HG03571 (cell line): ENCODE results near the gene FOXP1.

Experiments
- ATAC-seq: cut with Tn5 transposase; IDR thresholded peaks from one replicate; pipeline ENCODE4 v1.9.1; 2021; ENCODE audit not compliant: unreplicated experiment

Gene FOXP1

DNA sequence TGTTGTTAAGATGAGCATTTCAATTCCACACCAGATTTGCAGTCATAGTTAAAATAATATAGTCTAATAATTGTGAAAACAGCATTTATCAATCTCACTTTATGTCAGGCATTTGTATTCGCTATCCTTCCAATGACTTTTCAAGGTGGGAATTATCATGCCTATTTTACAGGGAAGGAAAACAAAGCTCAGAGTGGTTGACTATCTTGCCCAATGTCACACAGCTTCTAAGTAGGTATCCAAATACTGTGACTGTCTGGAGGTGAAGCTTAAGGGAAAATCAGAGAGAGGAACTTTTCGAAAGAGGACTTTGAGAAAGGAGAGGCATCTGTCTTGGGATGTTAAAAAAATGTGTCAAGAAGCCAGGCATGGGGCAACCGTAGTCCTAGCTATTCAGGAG lies 443.1 kb downstream of the FOXP1 start:
- ATAC-seq = no peak

DNA sequence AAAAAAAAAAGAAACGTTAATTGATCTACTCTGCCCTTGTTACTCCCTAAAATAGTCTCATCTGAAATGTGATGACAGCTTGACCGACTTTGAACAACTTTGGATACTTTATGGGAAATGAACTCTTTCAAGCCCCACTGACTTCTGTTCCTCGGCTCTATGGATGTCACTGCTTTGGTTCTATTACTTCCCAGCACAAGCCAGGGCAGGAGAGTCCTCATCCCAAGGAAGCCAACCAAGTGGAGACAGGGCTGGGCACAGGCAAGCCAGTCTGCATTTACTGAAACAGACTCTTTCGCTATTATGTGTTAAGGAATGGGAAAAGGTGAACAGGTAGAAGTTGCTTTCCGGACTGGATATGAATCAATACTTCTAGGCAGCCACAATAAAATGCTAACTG lies 444.0 kb downstream of the FOXP1 start:
- no peak for ATAC-seq

DNA sequence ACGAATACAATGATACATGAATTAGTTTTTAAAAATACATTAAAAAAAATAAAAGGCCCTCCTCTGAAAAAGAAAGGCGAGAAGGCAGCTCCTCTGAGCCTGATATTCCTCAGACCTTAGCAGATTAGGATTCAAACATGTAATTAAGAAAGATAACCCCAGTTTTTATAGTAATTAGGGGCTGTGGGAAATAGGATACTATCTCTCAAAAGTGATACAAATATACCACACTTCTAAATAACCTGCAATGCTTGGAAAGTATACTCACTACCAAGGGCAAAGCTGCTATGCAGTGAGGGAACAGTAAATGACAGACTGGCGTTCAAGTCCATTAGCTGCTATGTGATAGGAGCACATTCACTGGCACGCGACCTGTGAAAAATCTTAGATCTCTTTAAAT lies 445.1 kb downstream of the FOXP1 start:
- no peak for ATAC-seq

DNA sequence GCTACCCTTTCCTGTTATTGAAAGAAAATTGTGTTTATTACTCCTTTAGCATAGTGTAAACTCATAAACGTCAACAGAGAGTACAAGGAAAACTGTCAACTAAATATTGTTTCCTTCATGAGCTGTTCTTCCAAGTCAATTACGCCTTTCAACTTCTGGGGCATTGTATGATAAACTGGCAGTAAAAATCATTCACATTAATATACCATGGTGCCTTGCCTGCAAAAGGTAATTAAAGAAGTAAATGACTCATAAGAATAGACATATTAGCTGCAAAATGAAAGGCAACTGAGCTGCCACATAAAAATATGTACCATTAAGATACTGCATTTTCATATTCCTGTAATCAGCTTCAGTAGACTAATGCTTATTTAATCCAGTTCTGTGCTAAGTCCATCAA lies 447.3 kb downstream of the FOXP1 start:
- ATAC-seq = no peak

DNA sequence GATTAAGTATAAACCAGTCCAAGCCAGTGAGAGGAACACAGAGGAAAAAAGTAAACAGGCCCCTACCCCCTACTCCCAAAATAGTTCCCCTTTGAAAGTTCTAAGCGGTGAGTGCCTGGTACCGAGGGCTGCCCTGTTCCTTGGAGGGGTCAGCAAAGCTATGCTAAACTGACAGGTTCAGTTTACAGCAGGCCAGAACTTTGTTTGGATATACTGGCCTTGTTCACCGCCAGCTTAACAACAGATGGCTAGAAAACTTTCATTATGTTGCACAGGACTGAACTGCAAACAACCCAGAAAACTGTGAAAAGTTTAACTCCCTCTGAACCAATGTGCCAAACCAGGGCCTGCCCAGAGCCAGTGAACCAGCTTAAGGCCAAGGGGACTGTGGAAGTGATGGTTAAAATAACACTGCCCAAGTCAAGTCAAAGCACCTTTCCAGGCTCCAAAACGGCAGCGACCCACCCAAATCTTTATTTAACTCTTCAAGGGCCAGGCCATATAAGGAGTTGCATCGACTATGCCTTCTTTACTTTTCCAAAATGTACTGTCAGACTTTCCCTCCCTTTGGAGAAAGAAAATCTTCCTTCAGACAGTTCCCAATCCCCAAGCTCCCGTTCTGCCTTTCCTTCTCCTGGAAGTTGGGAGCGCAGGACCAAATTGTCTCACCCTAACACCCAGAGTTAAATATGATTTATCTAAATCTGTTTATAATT lies 448.0 kb downstream of the FOXP1 start:
- no peak for ATAC-seq

DNA sequence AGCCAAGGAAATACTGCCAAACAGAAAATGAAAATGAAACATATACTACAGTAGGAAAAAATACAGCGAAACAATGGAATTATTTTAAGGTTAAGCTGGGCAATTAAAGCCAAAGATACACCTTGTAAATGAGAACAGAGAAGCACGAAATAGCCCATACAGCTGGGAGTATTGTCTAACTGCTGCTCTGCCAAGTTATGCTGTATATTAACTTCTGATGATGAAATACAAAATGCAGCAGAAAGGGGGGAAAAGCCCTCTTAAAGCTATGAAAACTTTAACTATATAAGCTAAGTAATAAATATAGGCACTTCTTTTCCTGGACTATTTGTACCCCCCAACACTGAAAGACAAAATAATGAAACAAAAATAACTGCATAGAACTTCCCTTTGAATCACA lies 449.0 kb downstream of the FOXP1 start:
- no peak for ATAC-seq

DNA sequence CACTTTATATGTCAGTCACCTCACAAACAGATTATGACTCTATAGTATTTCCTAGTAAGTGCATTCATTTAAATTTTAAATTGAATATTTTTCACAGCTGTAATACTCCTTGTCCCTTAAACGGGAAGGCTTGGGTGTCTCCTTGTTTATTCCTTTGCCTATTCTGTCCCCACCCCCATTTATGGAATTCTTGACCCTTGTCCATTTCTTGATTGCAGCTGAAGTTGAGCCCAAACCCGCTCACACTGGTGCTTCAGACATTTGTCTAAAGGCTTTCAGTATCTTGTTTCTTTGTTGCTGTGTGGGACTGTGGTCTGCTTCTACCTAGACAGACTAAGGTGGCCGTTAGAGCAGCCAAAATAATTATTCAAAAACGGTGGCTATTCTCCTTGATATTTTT lies 449.7 kb downstream of the FOXP1 start:
- ATAC-seq = no peak

DNA sequence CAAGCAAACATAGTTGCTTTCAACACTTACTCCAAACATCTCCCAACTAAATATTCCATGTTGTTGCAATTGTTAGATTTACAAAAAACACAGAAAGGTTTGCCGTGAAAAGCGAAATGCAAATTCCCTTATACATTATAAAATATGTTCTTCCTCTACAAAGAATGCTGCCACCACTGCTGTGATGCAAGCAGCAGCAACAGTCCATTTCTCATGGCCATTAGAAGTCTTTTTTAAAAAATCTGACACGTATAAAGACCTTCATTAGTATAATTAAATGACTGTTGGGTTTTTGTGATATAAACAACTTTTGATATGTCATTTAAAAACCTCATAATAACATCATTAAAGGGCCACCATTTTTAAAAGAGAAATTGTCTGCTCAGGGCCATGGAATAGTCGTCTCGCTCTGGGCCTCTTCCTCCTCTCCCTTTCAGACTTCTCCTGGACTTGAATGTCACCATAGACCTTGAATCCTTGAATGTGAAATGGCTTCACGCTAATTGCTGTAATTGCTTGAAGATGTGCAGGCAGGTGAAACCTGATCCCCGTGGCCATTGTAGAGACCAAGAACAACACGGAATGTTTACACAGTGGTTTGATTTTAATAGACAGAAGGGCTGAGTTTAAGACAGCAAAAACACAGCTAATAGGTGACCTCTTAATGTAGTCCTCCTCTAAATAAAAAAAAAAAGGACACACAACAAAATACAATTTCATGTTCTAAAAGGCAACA lies 450.4 kb downstream of the FOXP1 start:
- no peak for ATAC-seq

DNA sequence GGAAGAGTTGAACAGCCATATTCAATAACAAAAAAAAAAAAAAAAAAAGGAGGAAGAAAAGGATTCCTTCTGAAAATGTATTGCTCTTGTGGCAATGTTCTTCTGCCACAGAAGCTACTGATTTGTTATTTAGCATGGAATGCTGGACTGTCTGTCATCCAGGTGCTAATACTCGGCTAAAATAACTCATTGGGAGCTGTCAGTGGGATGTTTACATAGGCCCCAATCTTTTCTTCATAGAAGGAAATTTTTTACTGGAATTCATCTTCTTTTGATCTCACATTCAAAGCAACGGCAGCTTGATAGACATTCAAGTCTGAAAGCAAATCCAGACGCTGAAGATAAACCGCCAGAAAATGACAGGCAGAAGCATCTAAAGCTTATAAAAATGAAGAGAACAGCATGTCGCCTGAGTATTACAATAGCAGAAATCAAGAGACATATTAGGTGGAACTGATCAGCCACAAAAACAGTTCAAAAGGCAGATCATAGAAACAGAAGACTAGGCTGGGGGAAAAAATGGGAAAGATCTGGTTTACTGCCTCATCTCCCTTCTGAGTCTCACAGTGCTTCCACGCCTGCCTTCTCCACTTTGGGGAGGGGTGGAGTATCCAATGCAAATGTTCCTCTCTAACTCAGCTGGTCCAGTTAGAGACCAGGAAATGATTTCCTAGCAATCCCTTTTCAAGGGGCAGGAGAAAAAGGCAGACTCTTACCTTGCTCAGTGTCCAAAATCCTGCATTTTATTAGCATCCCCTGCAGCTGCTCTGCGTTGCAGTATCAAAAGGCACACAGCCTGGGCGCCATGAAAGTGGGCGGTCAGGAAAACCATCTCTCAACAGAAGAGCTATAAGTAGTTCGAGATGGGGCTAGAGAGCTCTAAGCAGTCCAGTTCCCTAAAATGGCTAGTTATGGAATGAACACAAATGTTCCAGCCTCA lies 451.9 kb downstream of the FOXP1 start:
- no peak for ATAC-seq

DNA sequence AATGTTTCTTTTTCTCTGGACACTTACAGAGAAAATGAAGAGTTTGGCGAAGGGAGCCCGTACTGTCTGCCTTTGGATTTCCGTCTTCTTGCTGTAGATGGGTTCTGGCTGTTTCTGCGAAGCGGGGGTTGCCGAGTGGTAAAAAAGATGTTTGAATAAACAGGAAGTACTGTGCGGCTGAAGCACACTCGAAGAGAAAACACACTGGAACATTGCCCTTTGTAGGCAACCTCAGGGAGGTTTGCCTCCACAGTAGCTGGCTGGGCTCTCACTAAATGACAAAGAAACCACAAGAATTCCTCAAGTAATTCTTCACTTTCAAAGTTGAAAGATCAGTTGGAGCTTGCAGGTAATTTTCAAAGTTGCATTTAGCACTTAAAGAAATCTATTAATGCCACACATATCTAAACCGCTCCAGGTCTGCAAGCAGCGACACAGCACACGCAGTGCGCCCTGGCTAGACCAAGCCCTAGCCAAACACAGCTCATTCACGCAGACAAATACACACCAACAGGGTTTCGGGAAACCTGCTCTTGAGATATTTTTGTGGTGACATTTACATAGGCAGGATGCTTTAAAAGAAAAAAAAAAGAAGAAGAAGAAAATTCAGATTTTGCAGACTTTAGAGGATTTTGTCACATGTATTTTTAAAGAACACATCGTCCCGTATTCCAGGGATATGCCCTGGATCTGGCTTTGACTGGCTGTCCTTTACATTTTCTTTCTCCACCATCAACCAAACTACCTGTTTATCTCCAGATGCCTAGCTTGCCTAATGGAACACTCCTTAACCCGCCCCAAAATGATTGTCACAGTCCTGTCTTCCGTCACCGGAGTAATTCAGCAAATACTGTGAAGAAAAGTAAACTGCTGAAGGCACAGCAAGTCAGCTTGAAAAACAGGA lies 452.8 kb downstream of the FOXP1 start:
- peak; percentile 70 for ATAC-seq

DNA sequence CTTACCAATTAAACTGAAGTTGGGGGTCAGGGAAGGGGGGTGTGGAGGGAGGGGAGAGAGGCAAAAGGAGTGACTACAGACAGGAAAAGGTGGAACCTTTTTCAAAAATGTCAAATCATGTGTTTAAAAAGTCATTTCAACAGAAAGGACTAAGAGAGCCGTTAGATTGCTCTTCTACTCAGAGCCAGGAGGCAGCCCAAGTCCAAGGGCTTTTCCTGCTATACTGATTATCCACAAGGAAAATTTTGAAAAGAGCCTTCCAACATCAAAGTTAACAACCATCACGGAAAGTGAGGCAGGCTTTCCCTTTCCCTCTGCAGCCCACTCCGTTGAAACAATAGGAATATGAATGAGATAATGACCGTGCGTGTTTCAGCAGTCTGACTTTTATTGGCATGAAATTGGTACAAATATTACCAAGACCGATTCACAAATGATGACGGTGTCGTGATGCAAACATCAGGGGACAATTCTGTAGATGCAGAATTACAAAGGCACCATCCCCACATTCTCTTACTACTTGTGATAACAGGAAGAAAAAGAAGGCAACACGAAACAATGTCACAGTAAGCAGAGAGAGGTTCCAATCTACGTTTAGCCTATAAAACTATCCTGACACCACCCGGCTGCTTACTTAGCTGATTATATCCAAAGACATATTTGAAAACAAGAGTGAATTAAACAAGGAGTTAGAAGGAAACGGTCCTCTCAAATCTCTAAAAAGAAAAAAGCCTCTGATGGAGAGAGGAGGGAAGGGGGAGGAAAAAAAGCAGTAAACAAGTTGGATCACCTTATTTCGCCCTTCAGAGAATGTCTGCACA lies 453.7 kb downstream of the FOXP1 start:
- no peak for ATAC-seq

DNA sequence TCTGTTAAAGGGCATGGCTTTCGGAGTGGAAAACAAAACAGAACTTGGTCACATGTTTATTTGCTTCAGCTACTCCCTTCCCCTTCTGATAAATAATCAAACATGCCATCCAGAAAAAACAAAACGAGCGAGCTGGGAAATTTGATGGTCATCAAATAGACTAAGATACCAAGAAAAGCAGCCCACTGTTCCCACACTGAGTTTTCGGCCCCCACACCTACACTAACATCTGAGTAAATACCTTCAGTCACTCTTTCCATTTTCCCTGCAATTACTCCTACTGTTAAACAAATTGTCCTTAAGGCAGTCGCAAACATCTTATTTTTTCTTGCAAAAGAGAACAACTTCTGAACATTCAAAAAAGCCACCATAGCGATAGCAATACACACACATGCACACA lies 454.6 kb downstream of the FOXP1 start:
- no peak for ATAC-seq

DNA sequence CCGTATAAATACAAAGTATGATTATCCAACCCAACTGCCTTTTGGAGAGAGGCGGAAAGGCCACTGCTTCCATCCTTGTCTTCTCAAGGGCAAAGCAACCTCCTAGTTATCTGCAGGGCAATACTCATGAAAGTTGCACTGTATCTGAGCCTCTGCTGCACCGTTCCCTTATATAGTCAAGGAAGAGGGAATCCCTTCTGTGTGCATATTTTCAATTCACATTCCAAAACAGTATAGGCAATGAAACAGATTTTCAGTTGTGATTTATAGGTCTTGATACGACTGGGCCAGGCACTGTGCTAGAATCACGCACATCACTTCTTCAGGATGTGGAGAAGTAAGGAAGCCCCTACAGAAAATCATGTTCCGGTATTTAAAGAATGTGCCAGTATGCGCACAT lies 455.7 kb downstream of the FOXP1 start:
- no peak for ATAC-seq

DNA sequence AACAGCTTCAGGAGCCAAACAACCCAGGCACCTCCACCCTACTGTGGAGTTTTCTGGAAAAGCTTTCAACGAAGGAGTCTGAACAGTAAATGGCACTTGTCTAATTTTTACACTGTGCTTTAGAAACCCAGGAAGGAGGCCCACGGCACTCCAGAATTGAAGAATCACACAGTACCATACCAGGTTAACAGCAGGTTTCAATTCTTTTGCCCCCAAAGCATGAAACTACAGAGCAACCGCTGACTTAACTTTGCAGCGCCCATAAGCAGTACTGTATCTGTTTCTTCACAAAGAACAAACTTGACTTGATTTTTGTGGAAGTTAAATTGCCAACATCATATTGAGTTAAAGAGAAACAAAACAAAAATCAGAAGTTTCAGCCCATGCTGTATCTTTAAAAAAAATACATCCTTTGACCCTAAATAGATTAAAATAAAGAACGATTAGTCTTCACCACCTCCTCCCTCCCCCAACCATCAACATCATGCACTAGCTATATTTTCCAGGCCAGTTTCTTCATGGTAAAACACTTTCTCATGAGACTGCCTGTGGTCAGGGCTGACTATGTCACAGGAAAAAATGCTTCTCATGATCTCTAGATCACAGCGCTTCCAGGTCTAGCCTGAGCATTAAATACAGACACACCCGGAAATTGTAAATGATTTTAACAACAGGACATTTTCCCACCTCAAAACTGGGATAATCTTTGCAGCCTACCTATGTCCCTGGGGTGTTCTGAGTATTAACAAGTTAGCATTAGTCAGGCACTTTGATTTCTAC lies 456.3 kb downstream of the FOXP1 start:
- ATAC-seq = no peak

DNA sequence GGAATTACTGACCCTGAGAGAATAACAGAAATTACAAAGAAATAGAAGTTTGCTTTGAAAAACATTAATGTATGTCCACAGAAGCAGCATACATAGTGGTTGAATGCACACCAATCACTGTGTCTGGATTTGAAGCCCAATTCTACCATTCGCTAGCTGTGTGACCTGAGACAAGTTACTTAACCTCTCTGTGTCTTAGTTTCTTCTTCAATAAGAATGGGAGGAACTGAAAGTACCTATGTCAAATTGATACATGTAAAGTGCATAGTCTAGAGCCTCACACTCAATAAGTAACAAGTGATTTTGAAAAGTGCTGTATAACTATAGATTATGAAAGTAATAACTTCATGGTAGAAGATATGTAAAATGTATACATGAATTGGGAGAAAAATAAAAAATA lies 457.8 kb downstream of the FOXP1 start:
- ATAC-seq = no peak

DNA sequence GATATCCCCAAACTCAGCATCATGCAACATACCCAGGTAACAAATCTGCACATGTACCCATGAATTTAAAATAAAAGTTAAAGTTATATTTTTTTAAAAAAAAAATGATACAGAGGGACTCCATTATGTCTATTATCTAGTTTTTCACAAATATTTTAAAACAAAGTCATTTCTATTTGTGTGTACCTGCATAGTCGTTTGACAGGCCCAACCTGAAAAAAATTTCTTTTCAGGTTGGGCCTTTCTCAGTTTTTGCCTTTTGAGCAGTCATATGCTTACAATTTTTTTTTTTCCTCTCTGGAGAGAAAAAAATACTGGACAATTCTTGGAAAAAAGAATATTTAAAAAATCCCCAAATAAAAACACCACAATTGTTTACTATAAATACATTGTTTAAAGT lies 459.5 kb downstream of the FOXP1 start:
- no peak for ATAC-seq

DNA sequence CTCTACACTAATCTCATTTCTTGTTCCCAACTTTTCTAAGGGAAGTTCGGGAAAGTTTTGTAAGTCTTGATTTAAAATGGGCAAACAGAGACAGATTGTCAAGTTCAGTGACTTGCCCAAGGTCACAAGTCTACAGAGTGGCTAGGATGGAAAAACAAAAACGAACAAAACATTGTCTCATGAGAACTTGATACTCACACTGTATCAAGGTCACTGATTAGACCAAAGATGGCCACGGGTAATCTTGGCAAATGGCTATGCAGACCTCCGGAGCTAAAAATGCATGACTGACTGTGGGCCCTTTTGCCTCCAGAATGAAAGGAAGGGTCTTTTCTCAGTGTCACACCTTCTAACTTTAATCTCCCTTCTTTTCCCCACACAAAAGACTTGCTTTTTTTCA lies 460.9 kb downstream of the FOXP1 start:
- ATAC-seq = no peak

DNA sequence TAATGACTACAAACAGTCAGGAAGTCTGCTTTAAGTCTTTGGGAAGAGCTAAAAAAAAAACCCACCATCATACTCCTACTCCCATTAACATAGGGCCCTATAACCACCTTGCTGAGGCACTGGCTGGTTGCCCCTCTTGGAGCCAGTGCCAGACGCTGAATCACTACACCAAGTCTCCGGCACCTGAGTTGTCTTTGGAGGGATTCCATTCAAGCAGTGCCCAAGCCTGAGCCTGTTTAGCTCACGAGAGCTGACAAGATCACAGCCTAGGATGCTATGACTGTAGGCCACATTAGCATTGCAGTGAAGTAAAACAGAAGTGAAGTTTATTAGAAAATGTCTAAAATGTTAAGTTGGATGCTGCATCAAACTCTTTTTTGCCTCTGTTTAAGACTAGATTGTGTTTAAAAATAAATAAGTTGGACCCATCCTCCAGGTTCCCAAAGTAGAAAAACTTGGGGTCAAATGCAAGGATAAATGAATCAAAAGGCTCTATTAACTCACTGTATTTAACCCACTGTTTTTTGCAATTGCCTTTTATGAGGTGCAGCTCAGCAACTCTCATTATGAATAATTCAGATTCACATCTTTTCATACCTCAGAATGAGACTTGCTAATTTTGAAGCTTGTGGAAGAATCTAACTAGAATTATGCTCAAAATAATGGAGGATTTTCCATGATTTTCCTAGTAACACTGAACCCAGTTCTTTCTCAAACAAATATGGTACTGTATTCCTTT lies 461.9 kb downstream of the FOXP1 start:
- ATAC-seq = no peak
